HCT116 (cell line): ENCODE measurements around the gene SUPT5H.

Source experiments
- EZH2 ChIP-seq: fragments of 200-600 bp; sonication (generic); IDR thresholded peaks from 2 replicates; pipeline ENCODE4 v1.6.1; 2017; ENCODE audit warnings: antibody characterized with exemption, mixed run types
- MAX ChIP-seq: IDR thresholded peaks from 2 replicates; pipeline ENCODE4 v1.6.1; 2012
- TF ChIP-seq, protein P1 (sequence below), 3 experiments: fragments of 200-600 bp in 1 of 3; sonication (generic) in 1 of 3; IDR thresholded peaks in 2 of 3; conservative IDR thresholded peaks in 1 of 3; 2 replicates each; pipeline ENCODE4 v1.5.1; 2012 to 2017; ENCODE audit warnings: low read depth in 2 of 3, low read length in 2 of 3, antibody characterized with exemption in 1 of 3, borderline replicate concordance in 1 of 3, control low read depth in 1 of 3, mild to moderate bottlenecking in 1 of 3, mixed read lengths in 1 of 3, mixed run types in 1 of 3, moderate library complexity in 1 of 3; ENCODE audit not compliant: insufficient read depth in 1 of 3
- TF ChIP-seq, protein P2 (sequence below): IDR thresholded peaks from 2 replicates; pipeline ENCODE4 v1.6.1; 2012

GRCh38 chr19:39410831-39411080 is 34.6 kb upstream of the SUPT5H start:
- TF ChIP-seq, protein P1, sequence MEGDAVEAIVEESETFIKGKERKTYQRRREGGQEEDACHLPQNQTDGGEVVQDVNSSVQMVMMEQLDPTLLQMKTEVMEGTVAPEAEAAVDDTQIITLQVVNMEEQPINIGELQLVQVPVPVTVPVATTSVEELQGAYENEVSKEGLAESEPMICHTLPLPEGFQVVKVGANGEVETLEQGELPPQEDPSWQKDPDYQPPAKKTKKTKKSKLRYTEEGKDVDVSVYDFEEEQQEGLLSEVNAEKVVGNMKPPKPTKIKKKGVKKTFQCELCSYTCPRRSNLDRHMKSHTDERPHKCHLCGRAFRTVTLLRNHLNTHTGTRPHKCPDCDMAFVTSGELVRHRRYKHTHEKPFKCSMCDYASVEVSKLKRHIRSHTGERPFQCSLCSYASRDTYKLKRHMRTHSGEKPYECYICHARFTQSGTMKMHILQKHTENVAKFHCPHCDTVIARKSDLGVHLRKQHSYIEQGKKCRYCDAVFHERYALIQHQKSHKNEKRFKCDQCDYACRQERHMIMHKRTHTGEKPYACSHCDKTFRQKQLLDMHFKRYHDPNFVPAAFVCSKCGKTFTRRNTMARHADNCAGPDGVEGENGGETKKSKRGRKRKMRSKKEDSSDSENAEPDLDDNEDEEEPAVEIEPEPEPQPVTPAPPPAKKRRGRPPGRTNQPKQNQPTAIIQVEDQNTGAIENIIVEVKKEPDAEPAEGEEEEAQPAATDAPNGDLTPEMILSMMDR (IDR thresholded peaks at IDR 0.05 in 2 of 3, conservative IDR thresholded peaks at IDR 0.05 in 1 of 3; ENCODE audit: borderline replicate concordance in 1 of 3, insufficient read depth in 1 of 3, low read depth in 2 of 3, low read length in 2 of 3): no peak
- TF ChIP-seq EZH2 (no peak), MAX (no peak)
- TF ChIP-seq, protein P2, sequence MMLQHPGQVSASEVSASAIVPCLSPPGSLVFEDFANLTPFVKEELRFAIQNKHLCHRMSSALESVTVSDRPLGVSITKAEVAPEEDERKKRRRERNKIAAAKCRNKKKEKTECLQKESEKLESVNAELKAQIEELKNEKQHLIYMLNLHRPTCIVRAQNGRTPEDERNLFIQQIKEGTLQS: no peak
